ENCODE measurements around the gene GALNTL6.

The GALNTL6 gene

DNA sequence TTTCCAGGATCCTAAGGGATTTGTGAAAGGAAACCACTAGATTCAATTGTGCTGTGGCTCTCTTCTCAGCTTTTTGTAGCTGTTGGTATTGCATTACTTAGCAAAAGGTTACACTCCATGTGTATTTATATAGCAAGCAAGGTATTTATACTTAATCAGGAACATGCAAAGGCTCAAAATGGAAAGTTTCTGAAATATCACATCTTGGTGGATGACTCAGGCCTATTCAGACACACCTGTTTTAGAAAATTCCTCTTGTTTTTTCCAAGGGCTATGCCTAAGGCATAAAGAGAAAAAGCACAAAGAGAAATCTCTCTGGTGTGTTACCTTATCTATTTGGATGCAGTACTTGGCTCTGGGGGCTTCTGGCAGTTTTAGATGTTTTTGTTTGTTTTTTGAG is 1211.0 kb downstream of the GALNTL6 start:
- no peaks in the 10 kb centered on the region for H3K36me3 ChIP-seq (ENCODE audit: insufficient read depth, low read length)
- no peaks in the 10 kb centered on the region for H3K9me2 ChIP-seq (replicated peaks; ENCODE audit: low read depth, low read length)
- no peaks in the 10 kb centered on the region for H4K20me1 ChIP-seq (ENCODE audit: insufficient read depth, low read length, poor library complexity, severe bottlenecking)
- H2AFZ ChIP-seq (ENCODE audit: low read length), result no peak overlapping the region
- TF ChIP-seq, protein P1, sequence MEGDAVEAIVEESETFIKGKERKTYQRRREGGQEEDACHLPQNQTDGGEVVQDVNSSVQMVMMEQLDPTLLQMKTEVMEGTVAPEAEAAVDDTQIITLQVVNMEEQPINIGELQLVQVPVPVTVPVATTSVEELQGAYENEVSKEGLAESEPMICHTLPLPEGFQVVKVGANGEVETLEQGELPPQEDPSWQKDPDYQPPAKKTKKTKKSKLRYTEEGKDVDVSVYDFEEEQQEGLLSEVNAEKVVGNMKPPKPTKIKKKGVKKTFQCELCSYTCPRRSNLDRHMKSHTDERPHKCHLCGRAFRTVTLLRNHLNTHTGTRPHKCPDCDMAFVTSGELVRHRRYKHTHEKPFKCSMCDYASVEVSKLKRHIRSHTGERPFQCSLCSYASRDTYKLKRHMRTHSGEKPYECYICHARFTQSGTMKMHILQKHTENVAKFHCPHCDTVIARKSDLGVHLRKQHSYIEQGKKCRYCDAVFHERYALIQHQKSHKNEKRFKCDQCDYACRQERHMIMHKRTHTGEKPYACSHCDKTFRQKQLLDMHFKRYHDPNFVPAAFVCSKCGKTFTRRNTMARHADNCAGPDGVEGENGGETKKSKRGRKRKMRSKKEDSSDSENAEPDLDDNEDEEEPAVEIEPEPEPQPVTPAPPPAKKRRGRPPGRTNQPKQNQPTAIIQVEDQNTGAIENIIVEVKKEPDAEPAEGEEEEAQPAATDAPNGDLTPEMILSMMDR (conservative IDR thresholded peaks at IDR 0.05; ENCODE audit: low read length), result no peak
- TF ChIP-seq EZH2phosphoT487 (IDR thresholded peaks at IDR 0.05; ENCODE audit: borderline replicate concordance), result no peak
- no peaks in the 10 kb centered on the region for H3K27me3 ChIP-seq (ENCODE audit: insufficient read depth, low read length, poor library complexity, severe bottlenecking)
- H3K9me3 ChIP-seq (ENCODE audit: insufficient read depth, low read depth, low read length), result no peaks in the 10 kb centered on the region
- H3K4me1 ChIP-seq (ENCODE audit: insufficient read depth, low read length, poor library complexity, severe bottlenecking), result no peaks in the 10 kb centered on the region
- no peak overlapping the region for H3K4me3 ChIP-seq (ENCODE audit: low read length, poor library complexity, severe bottlenecking)
- no peaks in the 10 kb centered on the region for H3K79me2 ChIP-seq (ENCODE audit: insufficient read depth, low read length)
- no peaks in the 10 kb centered on the region for H3F3A ChIP-seq (ENCODE audit: low read depth)
- H3K9ac ChIP-seq (ENCODE audit: low read depth, low read length, poor library complexity, severe bottlenecking), result no peak overlapping the region
- no peak overlapping the region for H3K4me2 ChIP-seq (ENCODE audit: low read depth, low read length, poor library complexity, severe bottlenecking)

DNA sequence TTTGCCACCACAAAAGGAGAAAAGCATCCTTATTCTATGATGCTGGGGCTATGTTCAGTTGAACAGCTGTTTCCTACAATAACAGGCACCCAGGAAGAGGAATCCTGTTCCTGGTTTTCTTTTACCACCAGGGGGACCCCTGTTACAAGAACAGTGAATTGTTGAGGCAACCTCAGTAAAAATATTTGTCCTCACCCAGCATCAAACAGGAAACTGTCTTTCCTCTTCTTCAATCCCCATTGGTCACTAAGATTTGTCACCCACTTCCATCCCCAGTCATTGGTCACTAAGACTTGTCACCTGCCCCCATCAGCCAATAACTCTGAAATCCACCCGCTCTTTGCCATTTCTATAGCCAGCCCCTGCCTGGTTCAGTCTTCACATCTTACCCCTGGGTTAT is 1211.9 kb downstream of the GALNTL6 start:
- Histone ChIP-seq H3K79me2 (ENCODE audit: insufficient read depth, low read length) (no peaks in the 10 kb centered on the region), H2AFZ (ENCODE audit: low read length) (no peak overlapping the region), H3K4me2 (ENCODE audit: low read depth, low read length, poor library complexity, severe bottlenecking) (no peak overlapping the region), H3K9me2 (replicated peaks; ENCODE audit: low read depth, low read length) (no peaks in the 10 kb centered on the region), H3K9ac (ENCODE audit: low read depth, low read length, poor library complexity, severe bottlenecking) (no peak overlapping the region), H3K9me3 (ENCODE audit: insufficient read depth, low read depth, low read length) (no peaks in the 10 kb centered on the region), H3K36me3 (ENCODE audit: insufficient read depth, low read length) (no peaks in the 10 kb centered on the region), H3K4me1 (ENCODE audit: insufficient read depth, low read length, poor library complexity, severe bottlenecking) (no peaks in the 10 kb centered on the region), H3K27me3 (ENCODE audit: insufficient read depth, low read length, poor library complexity, severe bottlenecking) (no peaks in the 10 kb centered on the region), H3K4me3 (ENCODE audit: low read length, poor library complexity, severe bottlenecking) (no peak overlapping the region), H4K20me1 (ENCODE audit: insufficient read depth, low read length, poor library complexity, severe bottlenecking) (no peaks in the 10 kb centered on the region), H3F3A (ENCODE audit: low read depth) (no peaks in the 10 kb centered on the region)
- TF ChIP-seq, protein P1 (conservative IDR thresholded peaks at IDR 0.05; ENCODE audit: low read length), result peak; percentile 88
- TF ChIP-seq EZH2phosphoT487 (IDR thresholded peaks at IDR 0.05; ENCODE audit: borderline replicate concordance), result no peak

DNA sequence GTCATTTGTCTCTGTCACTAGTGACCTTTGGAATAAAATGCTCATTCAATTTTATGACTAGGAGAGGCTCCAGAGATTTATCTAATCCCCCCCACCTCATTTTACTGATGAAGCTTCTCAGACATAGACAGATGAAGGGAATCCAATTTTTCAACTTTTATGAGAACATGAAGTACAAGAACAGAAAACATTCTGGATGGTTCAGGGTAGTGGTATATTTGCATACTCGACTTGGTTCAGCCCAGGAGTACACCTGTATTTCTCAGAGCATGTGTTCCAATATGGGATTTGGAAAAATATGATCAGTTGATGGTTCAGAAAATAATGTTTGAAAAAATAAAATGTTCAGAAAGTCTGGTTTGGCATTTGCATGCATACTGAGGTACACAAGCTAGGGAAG is 1224.0 kb downstream of the GALNTL6 start:
- no peak for TF ChIP-seq EZH2phosphoT487 (IDR thresholded peaks at IDR 0.05; ENCODE audit: borderline replicate concordance)
- TF ChIP-seq, protein P1 (conservative IDR thresholded peaks at IDR 0.05; ENCODE audit: low read length), result no peak
- Histone ChIP-seq H2AFZ (ENCODE audit: low read length) (no peak overlapping the region), H3K79me2 (ENCODE audit: insufficient read depth, low read length) (no peaks in the 10 kb centered on the region), H3K4me1 (ENCODE audit: insufficient read depth, low read length, poor library complexity, severe bottlenecking) (no peaks in the 10 kb centered on the region), H3K36me3 (ENCODE audit: insufficient read depth, low read length) (no peaks in the 10 kb centered on the region), H3K4me2 (ENCODE audit: low read depth, low read length, poor library complexity, severe bottlenecking) (no peak overlapping the region), H3K27me3 (ENCODE audit: insufficient read depth, low read length, poor library complexity, severe bottlenecking) (no peaks in the 10 kb centered on the region), H3K4me3 (ENCODE audit: low read length, poor library complexity, severe bottlenecking) (no peak overlapping the region), H3K9me3 (ENCODE audit: insufficient read depth, low read depth, low read length) (no peaks in the 10 kb centered on the region), H3F3A (ENCODE audit: low read depth) (no peaks in the 10 kb centered on the region), H3K9me2 (replicated peaks; ENCODE audit: low read depth, low read length) (no peaks in the 10 kb centered on the region), H4K20me1 (ENCODE audit: insufficient read depth, low read length, poor library complexity, severe bottlenecking) (no peaks in the 10 kb centered on the region), H3K9ac (ENCODE audit: low read depth, low read length, poor library complexity, severe bottlenecking) (no peak overlapping the region)
